Vagina (tissue), 2 donors: ENCODE measurements around the gene PTPRN2. TPM values are rescaled to one million over a fixed set of nuclear protein-coding genes. Genes with fewer than 3 reads are reported as not detected.

Experiments used
- DNase-seq, 2 donors: peaks; one replicate each; pipeline ENCODE4 v3.0.0-alpha.2; 2017; ENCODE audit errors: extremely low spot score in 2 of 2
- H3K27ac ChIP-seq: fragments of 200-600 bp; sonication (generic); one replicate; pipeline ENCODE4 v1.5.1; 2019
- H3K27me3 ChIP-seq: fragments of 200-600 bp; sonication (generic); one replicate; pipeline ENCODE4 v1.5.1; 2019
- H3K36me3 ChIP-seq, 2 donors: fragments of 200-600 bp; sonication (generic); one replicate each; pipeline ENCODE4 v1.5.1; 2017 to 2019
- H3K4me1 ChIP-seq: fragments of 200-600 bp; sonication (generic); one replicate; pipeline ENCODE4 v1.5.1; 2019
- H3K4me3 ChIP-seq, 2 donors: fragments of 200-600 bp; sonication (generic); 1 replicate in 1 of 2; 2 replicates in 1 of 2; pipeline ENCODE4 v1.5.1; 2016 to 2019
- H3K9me3 ChIP-seq: fragments of 200-600 bp; sonication (generic); one replicate; pipeline ENCODE4 v1.5.1; 2019
- CTCF ChIP-seq, 3 experiments: fragments of 450-650 bp in 2 of 3; fragments of 200-600 bp in 1 of 3; sonication (generic) in 1 of 3; IDR thresholded peaks; one replicate each; pipeline ENCODE4 v1.5.1; 2017 to 2019; ENCODE audit warnings: antibody characterized with exemption in 3 of 3, mild to moderate bottlenecking in 2 of 3, moderate library complexity in 2 of 3
- POLR2A ChIP-seq, 2 donors: fragments of 450-650 bp; IDR thresholded peaks; one replicate each; pipeline ENCODE4 v1.6.1; 2017; ENCODE audit warnings: antibody characterized with exemption in 2 of 2, mild to moderate bottlenecking in 2 of 2, moderate library complexity in 2 of 2
- POLR2AphosphoS5 ChIP-seq, 2 donors: sonication (generic); formaldehyde crosslinking; IDR thresholded peaks; one replicate each; pipeline ENCODE4 v1.9.0; 2017; ENCODE audit warnings: antibody characterized with exemption in 2 of 2, mild to moderate bottlenecking in 2 of 2, low read depth in 1 of 2; ENCODE audit not compliant: insufficient read depth in 1 of 2
- intact Hi-C: fragments of 100-400 bp; cut with DNase I; formaldehyde crosslinking; loops from one replicate; pipeline ENCODE4 v1.15.1; 2023
- total RNA-seq: library from RNA; depleted of rRNA; stranded (reverse); fragments of >200 nt; gene quantifications from one replicate; pipeline ENCODE4 v1.2.3, GENCODE V29; 2016

PTPRN2 gene
- total RNA-seq, 1 donor from 2014 or later = 7.4 TPM

GRCh38 chr7:158101821-158102450 lies 485.7 kb downstream of the PTPRN2 start:
- no peak for TF ChIP-seq POLR2A (IDR thresholded peaks at IDR 0.05)
- no peak for TF ChIP-seq POLR2AphosphoS5 (IDR thresholded peaks at IDR 0.05; ENCODE audit: insufficient read depth in 1 of 2, low read depth in 1 of 2)
- TF ChIP-seq CTCF (IDR thresholded peaks at IDR 0.05) = no peak
- Histone ChIP-seq H3K9me3 (no peaks in the 10 kb centered on the region), H3K4me1 (no peaks in the 10 kb centered on the region), H3K27ac (no peak overlapping the region), H3K36me3 (no peaks in the 10 kb centered on the region), H3K27me3 (no peaks in the 10 kb centered on the region), H3K4me3 (no peak overlapping the region)
- no peak for DNase-seq
- intact Hi-C loops = no loop called here

GRCh38 chr7:158098125-158099030 lies 489.2 kb downstream of the PTPRN2 start:
- no peaks in the 10 kb centered on the region for H3K36me3 ChIP-seq
- no peaks in the 10 kb centered on the region for H3K4me1 ChIP-seq
- DNase-seq = no peak
- H3K4me3 ChIP-seq = no peak overlapping the region
- intact Hi-C loops = no loop called here
- H3K27me3 ChIP-seq = no peaks in the 10 kb centered on the region
- no peaks in the 10 kb centered on the region for H3K9me3 ChIP-seq
- no peak overlapping the region for H3K27ac ChIP-seq
- TF ChIP-seq POLR2A (IDR thresholded peaks at IDR 0.05) (no peak), POLR2AphosphoS5 (IDR thresholded peaks at IDR 0.05; ENCODE audit: insufficient read depth in 1 of 2, low read depth in 1 of 2) (no peak), CTCF (IDR thresholded peaks at IDR 0.05) (no peak)

- H3K4me1 ChIP-seq = no peaks in the 10 kb centered on the region
- no peaks in the 10 kb centered on the region for H3K36me3 ChIP-seq
- TF ChIP-seq CTCF (IDR thresholded peaks at IDR 0.05) = no peak
- TF ChIP-seq POLR2AphosphoS5 (IDR thresholded peaks at IDR 0.05; ENCODE audit: insufficient read depth in 1 of 2, low read depth in 1 of 2) = no peak
- TF ChIP-seq POLR2A (IDR thresholded peaks at IDR 0.05) = no peak
- intact Hi-C loops = no loop called here
- H3K27ac ChIP-seq = no peak overlapping the region
- no peak overlapping the region for H3K4me3 ChIP-seq
- no peak for DNase-seq
- H3K27me3 ChIP-seq = no peaks in the 10 kb centered on the region
- no peaks in the 10 kb centered on the region for H3K9me3 ChIP-seq
Observed at GRCh38 chr7:158097453-158098124, 490.0 kb downstream of the PTPRN2 start.

- H3K27ac ChIP-seq = no peak overlapping the region
- TF ChIP-seq POLR2AphosphoS5 (IDR thresholded peaks at IDR 0.05; ENCODE audit: insufficient read depth in 1 of 2, low read depth in 1 of 2) (no peak), CTCF (IDR thresholded peaks at IDR 0.05) (no peak), POLR2A (IDR thresholded peaks at IDR 0.05) (no peak)
- H3K27me3 ChIP-seq = no peaks in the 10 kb centered on the region
- H3K4me3 ChIP-seq = no peak overlapping the region
- intact Hi-C loops = no loop called here
- H3K9me3 ChIP-seq = no peaks in the 10 kb centered on the region
- no peaks in the 10 kb centered on the region for H3K36me3 ChIP-seq
- DNase-seq = no peak
- H3K4me1 ChIP-seq = no peaks in the 10 kb centered on the region
Observed at GRCh38 chr7:158097106-158097452, 490.5 kb downstream of the PTPRN2 start.
